ACHN (cell line): ENCODE measurements around the gene JCAD.
"Not testable (repeated sequence)": the region's sequence is repeated elsewhere in the genome, so short reads cannot be mapped to it uniquely, and the experiment has no call there.

ENCODE experiments used
- DNase-seq: peaks from one replicate; pipeline ENCODE4 v3.0.0-alpha.2; 2015
- in situ Hi-C: cut with HindIII; loops from 2 replicates; pipeline ENCODE4 v1.10.0; 2017; ENCODE audit warnings: low sequenced_read_pairs, low pct_ligation_motif_present, low pct_unique_long_range_greater_than_20kb

Gene JCAD

DNA sequence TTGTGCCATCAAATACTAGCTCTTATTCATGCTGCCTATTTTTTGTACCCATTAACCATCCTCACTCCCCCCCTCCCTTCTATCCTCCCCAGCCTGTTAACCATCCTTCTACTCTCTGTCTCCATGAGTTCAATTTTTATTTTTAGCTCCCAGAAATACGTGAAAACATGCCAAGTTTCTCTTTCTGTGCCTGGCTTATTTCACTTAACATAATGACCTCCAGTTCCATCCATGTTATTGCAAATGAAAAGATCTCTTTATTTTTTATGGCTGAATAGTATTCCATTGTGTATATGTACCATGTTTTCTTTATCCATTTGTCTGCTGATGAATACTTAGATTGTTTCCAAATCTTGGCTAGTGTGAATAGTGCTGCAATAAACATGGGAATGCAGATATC, 54.3 kb downstream of the JCAD start:
- in situ Hi-C loops, DNase-seq: not testable (repeated sequence)

DNA sequence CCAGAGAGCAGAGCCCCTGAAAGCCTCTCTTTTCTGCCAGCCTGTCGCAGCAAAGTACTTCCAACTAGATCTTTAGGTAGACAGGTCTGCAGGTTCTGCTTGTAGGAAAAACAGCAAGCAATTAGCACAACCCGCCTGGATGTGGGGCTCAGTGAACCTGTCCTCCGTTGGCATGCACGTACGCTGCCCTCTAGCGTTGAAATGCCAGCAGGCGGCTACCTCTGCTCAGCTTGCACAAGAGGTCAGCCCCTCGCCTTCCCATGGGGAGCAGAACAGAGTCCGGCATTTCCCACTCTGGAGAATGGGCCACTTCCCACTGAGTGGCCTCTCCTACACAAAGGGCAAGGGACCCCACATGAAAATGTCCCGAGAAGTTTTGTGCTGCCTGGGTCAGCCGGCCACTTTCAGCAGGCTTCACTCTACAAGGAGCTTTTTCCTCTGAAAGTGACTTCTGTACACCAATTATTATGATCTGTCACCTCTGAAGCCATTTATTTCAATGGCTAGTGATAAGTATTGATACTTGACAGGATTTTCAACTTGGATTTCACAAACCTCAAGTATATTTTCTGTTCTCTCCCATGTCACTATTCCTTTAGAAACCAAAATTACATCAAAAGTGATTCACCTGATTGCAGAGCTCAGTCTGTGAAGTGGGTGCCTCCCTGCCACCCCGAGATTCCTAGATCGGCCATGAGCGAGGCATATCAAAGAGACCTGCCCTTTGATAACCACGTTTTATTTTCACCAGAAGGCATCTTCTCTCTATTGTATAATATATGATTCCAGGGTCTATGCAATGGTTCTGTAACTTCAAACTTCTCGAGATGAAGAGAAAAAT, 56.7 kb downstream of the JCAD start:
- in situ Hi-C loops: no loop called here
- peak; percentile 72 for DNase-seq

DNA sequence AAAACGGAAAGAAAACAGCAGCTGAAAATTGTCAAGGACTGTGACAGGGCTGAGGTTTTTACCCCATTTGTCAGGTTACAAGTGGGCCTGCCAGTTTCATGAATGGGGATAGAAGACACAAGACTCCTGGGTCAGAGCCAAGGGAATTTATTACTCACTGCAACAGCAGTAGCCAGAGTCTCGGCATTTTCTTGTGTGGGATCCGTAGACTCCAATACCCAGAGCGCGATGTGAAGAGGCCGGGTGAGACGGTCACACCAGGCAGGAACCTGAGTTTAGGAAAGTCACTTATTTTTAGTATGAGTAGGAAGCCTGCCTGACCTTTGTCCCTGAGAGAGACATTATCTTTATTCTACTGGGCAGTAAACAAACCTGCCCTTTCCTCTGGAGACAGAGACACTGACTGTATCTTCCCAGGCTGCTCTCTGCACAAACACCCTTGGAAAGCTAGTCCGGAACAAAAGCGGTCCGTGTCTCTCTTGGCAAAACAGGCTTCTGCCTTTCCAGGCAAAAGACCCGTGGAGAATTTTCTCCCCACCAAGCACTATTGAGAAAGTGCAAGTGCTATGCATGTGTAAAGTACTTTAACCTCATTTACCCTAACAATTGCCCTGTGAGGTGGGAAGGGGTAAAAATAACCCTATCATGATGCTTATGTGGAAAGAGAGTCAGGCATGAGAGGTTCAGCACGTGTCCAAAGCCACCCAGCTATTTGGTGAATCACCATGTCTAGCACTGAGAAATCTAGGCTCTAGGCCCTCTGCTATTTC, 58.4 kb downstream of the JCAD start:
- in situ Hi-C loops: no loop called here
- peak; percentile 7 for DNase-seq

DNA sequence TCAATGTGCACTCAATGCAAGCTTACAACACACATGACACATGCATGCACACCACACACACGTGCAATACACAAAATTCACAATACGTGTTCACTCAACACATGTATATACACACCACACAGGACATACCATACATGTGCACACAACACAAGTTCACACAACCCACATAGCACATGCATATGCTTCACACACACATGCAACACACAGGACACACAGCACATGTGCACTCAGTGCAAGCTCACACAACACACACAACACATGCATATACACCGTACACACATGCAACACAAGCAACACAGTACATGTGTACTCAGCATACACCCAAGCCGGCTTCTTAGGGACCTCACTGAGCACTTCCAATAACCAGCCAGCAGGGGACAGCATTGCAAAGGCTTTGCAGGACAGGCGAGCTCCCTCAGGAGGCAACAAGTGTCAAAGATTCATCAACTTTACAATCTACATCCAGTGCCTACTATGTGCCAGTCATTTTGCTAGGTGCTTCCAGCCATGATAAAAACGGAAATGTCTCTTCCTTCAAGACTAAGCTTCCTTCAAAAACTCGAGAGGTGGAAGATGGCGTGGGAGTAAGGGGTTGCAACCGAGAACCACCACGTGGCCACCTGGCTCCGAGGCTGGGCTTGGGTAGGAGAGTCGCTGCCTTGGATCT, 61.1 kb downstream of the JCAD start:
- peak; percentile 72 for DNase-seq
- in situ Hi-C loops: no loop called here

DNA sequence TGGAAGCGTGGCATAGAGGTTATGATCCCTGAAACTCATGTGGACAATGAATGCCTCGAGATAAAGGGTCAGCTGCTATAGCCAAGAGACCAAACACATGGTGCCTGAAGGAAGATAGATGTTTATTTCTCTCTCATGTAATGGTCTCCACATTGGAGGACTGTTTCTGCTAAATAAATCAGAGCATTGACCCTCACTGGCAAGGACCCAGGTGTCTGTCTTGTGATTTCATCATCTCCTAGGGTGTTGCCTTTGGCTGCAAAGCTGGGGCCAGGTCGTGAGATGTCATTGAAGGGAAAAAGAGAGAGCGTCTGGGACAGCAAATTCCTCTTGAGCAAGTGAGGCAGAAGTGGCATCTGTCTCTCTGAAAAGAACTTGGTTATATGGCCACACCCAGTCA, 64.6 kb downstream of the JCAD start:
- in situ Hi-C loops: no loop called here
- DNase-seq: no peak

DNA sequence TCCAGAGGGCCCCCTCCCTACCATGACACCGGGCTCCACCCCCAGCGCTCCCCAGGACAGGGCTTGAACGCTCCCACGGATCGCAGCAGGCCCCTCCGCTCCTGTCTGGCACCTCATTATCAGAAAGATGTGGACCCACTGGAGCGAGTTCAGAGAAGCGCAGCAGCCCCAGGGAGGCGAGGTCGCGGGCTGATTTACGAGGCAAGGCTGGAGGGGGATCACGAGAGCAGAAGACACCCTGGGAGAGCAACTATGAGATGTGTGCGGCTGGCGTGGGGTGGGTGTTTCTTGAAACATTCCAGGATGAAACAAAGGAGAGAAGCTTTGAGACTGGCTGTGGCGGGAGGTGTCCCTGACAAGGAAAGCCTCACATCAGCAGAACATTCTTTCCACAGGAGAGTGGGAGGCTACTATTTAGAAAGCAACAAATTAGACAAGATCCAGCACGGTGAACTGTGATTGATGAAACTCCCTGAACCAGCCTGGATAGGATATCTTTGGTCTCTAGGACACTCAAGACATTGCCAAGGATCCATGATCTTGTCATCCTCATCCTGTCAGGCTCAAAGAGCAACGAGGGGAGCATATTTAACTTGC, 66.0 kb downstream of the JCAD start:
- DNase-seq: no peak
- in situ Hi-C loops: no loop called here

DNA sequence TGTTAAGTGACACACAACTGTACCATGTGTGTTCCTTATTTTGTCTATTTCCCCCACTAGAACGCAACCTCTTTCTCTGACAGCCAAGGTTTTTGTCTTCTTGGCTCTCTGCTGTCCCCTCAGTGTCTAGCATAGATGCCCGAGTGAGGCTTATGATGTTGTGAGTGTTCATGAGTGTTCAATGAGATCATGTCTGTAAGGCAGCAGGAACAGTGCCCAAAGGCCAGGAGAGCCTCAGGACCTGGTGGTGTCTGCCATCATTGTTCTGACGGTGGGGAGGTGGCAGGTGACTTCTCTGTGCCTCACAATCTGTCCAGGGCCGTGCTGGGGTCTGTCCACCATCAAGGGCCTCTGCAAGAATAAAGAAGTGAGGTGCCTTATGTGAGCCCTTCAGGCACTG, 66.5 kb downstream of the JCAD start:
- DNase-seq: no peak
- in situ Hi-C loops: no loop called here

DNA sequence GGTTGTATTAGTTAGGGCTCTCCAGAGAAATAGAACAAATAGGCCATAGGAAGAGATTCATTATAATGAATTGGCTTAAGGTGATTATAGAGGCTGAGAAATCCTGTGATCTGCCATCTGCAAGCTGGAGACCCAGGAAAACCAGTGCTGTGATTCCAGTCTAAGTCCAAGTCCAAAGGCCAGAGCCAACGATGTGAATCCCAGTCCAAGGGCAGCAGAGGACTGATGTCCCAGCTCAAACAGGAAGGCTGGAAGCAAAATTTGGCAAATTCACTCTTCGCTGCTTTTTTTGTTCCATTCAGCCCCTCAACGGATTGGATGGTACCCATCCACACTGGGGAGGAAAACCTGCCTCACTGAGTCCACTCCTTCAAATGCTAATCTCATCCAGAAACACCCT, 68.0 kb downstream of the JCAD start:
- in situ Hi-C loops: no loop called here
- no peak for DNase-seq

DNA sequence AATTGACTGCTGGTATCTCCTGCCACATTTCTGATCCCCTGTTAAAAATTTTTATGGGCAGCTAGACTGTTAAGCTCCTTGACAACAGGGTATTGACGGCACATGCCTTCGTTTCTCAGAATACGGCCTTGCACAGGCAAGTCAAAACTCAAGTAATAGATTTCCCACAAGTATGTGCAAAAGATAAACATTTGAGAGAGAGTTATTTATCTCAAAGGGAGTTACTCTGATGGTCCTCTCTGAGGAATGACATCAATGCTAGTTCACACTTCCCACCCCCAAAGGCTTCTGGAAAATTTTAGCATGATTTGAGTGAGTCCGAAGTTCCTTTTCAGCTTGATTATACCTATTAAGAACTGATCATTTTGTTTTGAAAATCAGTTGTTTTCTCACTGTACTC, 71.9 kb downstream of the JCAD start:
- in situ Hi-C loops: no loop called here
- DNase-seq: no peak

DNA sequence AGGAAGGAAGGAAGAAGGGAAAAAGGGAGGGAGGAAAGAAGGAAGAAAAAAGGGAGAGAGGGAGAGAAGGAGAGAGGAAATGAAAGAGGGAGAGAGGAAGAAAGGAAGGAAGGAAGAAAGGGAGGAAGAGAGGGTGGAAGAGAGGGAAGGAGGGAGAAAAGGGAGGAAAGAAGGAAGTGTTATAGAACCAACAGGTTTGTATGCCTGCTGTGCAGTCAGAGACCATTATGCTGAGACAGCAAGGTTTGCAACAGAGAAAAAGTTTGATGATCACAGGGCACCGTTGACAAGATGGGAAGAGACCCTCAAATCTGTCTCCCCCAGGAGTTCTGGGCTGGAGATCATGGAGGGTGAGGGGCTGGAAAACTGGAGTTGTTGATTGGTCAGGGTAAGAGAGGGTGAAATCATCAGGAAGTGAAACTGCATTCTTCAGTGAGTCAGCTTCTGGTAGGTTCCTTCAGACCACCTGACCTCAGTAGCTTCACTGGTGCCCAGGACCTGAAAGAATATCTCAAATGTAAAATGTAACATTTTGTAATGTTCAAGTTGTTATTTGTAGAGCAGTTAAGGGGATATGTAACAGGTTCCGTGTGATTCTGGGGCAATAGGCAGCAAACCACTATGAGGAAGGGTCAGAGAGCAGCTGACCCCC, 76.3 kb downstream of the JCAD start:
- in situ Hi-C loops: no loop called here

DNA sequence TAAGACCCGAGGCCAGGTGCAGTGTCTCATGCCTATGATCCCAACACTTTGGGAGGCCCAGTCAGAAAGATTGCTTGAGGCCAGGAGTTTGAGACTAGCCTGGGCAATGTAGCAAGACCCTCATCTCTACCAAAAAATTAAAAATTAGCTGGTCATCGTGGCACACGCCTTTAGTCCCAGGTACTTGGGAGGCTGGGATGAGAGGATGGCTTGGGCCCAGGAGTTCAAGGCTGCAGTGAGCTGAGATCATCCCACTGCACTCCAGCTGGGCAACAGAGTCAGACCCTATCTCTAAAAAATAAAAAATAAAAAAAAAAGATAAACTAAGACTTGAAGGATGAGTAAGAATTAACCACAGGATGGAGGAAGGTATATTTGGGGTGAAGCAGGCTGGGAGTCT, 77.9 kb downstream of the JCAD start:
- no peak for DNase-seq
- in situ Hi-C loops: no loop called here

More for the DNA sequence above, 76.3 kb downstream of the JCAD start:
- DNase-seq: no peak

DNA sequence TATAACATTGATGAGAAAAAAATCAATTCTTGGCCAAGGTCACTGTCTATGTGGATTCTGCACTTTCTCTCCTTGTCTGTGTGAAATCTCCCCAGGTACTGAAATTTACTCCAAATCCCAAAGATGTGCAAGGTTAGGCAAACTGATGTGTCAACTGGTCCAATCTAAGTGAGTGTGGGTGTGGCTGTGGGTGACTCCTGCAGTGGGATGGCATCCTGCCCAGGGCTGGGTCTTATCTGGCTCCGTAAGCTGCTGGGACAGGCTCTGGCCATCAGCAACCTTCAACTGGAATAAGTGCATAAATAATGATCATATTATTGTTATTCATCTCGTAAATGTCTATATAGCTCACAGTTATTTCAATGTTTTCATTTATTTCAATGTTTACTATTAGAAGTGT, 79.3 kb downstream of the JCAD start:
- DNase-seq: no peak
- in situ Hi-C loops: no loop called here

DNA sequence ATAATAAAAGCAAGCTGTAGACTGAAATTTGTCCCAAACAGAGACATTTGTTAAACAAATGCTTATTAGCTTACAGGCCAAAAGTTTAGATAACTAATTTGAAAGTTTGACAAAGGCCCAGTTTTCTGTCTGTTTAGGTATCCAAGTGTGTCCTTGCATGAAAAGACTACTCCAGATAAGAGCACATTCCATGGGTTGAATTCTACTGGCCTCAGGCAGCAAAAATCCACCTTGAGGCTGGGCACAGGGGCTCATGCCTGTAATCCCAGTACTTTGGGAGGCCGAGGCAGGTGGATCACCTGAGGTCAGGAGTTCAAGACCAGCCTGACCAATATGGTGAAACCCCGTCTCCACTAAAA, 80.0 kb downstream of the JCAD start:
- in situ Hi-C loops, DNase-seq: not testable (repeated sequence)

DNA sequence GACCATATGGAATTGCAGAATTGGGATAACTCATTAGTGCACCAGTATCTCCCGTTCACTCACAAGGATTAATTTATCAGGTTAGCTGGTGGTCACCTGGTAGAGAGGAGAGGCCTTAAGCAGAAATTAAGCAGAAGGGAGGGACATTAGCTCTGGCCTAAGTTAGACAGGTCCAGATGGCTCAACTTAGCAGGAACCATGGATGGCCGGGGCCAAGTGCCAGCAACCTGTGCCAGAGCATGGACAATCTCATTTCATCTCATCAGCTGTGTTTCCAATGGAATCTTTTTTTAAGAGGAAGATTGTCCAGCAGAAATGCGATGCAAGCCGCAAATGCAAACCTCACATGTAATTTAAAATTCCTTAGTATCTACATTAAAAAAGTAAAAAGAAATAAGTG, 82.2 kb downstream of the JCAD start:
- in situ Hi-C loops: no loop called here
- DNase-seq: no peak

DNA sequence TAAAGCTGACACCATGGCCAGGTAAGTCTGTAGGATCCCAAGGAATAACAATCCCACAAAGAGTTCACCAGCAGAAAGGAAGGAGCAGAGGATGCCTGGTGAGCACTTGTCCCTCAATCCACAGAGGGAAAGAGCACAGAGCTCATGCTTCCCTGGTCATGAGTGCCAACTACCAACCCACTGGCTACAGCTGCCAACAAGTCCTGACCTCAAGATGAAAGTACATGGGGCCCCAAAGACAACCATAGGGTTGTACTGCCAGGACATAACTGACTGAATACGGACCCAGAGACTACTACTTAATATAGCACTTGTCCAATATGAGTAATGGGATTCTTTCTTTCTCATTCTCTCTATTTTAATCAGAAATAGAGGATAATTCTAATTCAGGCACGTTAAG, 83.3 kb downstream of the JCAD start:
- in situ Hi-C loops: no loop called here
- DNase-seq: no peak

DNA sequence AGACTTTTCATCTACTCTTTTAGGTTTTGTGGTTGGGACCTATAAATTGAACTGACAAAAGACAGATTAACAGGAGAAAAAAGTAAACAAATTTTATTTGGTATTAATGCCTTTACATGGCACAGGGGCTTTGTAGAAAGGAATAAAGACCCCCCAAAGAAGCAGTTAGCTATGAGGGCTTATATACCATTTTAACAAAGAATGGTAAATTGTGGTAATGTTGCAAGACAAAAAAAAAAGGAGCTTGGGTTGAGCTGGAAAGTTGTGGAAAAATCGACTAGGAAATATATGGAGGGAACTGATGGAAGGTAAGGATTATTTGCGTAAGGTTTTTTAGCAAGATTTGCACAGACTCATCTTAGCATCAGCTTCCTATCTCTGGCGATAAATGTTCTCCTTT, 84.6 kb downstream of the JCAD start:
- in situ Hi-C loops: no loop called here

DNA sequence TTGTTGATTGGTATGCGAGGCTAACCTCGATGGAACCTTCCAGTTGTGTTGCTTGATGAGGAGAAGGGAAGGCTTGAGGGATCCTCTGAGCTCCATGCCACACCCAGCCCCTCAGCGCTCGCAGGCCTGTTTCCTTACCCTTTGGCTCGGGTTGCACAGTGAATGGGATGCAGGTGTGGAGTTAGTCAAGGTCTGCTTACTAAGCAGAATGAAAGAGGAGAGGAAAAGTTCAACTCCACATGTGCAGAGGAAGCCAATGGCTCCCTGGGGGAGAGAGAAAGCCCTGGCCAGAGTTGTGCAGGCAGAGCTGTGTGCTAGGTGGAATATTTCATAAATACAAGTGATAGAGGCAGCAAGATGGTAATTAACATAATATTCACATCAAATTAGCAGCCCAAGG, 85.5 kb downstream of the JCAD start:
- no peak for DNase-seq

More for the DNA sequence above, 84.6 kb downstream of the JCAD start:
- DNase-seq: no peak

DNA sequence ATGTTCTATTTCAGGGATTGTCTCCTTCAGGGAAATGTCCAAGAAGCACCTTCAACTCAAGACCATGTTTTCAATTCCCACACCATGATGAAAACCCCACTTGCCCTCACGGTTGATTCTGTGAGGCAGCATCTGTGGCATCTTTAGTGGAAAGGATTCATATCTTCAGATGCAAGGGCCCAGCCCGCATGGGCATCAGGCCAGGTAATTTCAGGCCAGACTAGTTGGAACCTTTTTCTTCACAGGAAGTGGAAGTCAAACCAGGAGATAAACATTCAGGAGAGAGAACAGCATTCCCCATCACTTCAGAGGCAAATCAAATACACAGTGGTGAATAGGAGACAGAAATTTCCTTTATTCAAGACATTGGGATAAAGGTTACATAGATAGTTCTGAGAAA, 88.8 kb downstream of the JCAD start:
- no peak for DNase-seq
- in situ Hi-C loops: no loop called here

More for the DNA sequence above, 85.5 kb downstream of the JCAD start:
- in situ Hi-C loops: no loop called here

DNA sequence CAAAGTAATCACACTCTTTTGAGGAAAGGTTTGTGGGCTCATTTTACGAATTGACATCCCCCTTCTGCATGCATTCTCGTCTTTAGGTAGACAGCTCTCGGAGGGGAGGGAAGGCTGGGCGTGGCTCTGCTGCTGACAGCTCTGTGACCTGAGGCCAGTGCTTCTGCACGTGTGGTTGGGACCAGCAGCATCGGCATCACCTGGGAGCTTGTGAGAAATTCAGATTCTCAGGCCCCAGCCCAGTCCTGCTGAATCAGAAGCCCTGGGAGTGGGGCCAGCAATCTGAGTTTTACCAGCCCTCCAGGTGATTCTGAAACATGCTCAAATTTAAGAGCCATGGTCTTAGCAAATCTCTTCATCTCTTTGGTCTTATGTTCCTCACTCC, 89.4 kb downstream of the JCAD start:
- in situ Hi-C loops: no loop called here
- no peak for DNase-seq
